Measurements from ENCODE around the gene RNF112.

DNA sequence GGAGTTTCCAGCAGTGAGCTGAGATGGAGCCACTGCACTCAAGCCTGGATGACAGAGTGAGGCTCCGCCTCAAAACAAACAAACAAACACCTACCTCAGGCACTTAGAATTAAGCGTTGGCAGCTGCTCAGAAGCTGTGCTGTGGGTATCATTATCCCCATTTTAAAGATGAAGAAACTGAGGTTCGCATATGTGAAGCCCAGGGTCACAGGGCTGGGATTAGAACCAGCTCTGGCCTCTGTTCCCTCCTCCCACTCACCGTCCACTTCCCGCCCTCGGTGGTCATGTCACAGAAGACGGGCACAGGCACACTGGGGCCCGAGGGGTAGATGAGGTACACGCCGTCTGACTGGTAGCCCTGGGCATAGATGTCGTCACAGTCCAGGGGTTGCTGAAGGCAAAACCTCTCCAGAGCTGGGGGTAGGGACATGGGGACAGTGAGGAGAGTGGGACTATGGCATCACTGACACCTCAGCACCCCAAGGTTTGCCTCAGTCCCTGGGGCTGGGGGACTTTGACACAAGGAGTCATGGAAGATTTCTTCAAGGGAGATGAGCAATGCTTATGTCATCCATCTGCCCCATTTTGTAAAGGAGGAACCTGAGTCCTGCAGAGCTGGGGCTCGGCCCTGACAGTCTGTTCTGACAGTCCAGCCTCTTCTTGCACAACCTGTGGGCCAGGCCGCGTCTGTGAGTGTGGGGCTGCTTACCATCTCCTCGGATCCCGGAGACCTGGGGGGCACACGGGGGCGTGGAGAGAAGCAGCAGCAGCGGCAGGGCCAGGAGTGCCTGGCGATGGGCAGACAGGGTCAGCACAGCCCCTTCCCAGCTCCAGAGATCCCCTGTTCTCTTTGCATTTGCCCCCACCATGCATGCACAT, 24.7 kb upstream of the RNF112 start:
- no peak for TF ChIP-seq POLR2A (IDR thresholded peaks at IDR 0.05)
- TF ChIP-seq POLR2AphosphoS5 (IDR thresholded peaks at IDR 0.05), result peak in 2 of 3 donors; percentile 39 to 69
